PFSK-1 (cell line): ENCODE results near the gene POR.

Experiments
- FOXP2 ChIP-seq: optimal IDR thresholded peaks from 2 replicates; pipeline ENCODE3; 2011; ENCODE audit warnings: borderline replicate concordance, control low read depth, inconsistent platforms; ENCODE audit not compliant: insufficient read depth; ENCODE audit errors: extremely low read length, extremely low read depth
- POLR2AphosphoS5 ChIP-seq: IDR thresholded peaks from 2 replicates; pipeline ENCODE4 v1.6.1; 2012; ENCODE audit warnings: low read depth, mild to moderate bottlenecking, control low read depth, low read length, moderate library complexity
- SIN3A ChIP-seq: IDR thresholded peaks from 2 replicates; pipeline ENCODE4 v1.6.1; 2012; ENCODE audit warnings: mild to moderate bottlenecking, low read length, moderate library complexity, borderline replicate concordance; ENCODE audit not compliant: insufficient read depth
- TAF1 ChIP-seq: IDR thresholded peaks from 2 replicates; pipeline ENCODE4 v1.6.1; 2012; ENCODE audit warnings: low read length, control low read depth, borderline replicate concordance; ENCODE audit not compliant: insufficient read depth
- TF ChIP-seq, protein P1 (sequence below), 2 experiments: IDR thresholded peaks; 2 replicates each; pipeline versions ENCODE4 v1.6.1 to v1.8.0; 2011 to 2012; ENCODE audit warnings: low read depth in 2 of 2, low read length in 2 of 2, control low read depth in 1 of 2, inconsistent platforms in 1 of 2, mild to moderate bottlenecking in 1 of 2, moderate library complexity in 1 of 2; ENCODE audit not compliant: insufficient read depth in 1 of 2

Gene POR

DNA sequence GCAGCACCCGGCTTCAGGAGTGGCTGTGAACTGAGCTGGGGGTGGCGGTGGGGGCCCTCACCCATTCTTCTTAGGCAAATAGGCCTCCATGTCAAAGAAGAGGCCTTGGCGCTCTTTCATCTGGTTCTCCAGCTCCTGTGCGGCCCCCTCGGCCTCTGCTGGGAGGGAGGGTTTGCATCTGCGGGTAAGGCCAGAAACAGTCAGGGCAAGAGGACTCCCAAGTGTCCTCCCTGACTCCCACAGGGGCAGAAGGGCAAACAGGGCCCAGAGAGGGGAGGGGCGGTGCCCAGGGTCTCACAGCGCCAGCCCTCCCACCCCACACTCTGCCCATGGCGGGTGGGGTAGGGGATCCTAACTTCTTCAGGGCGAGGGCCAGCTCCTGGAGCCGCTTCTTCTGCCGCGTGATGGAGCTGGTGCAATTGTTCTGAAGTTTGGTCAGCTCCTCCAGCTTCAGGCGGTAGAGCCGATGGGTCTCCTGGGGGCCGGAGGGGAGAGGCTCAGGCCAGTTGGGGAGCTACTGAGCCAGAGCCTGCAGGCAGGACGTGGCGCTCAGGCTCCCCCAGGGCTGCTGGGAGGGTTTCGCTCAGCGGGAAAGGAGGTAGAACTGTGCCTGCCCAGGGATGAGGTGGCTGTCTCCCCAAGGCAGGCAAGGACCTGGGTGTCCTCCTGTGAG is 77.3 kb downstream of the POR start:
- no peak for TF ChIP-seq TAF1
- TF ChIP-seq, protein P1, sequence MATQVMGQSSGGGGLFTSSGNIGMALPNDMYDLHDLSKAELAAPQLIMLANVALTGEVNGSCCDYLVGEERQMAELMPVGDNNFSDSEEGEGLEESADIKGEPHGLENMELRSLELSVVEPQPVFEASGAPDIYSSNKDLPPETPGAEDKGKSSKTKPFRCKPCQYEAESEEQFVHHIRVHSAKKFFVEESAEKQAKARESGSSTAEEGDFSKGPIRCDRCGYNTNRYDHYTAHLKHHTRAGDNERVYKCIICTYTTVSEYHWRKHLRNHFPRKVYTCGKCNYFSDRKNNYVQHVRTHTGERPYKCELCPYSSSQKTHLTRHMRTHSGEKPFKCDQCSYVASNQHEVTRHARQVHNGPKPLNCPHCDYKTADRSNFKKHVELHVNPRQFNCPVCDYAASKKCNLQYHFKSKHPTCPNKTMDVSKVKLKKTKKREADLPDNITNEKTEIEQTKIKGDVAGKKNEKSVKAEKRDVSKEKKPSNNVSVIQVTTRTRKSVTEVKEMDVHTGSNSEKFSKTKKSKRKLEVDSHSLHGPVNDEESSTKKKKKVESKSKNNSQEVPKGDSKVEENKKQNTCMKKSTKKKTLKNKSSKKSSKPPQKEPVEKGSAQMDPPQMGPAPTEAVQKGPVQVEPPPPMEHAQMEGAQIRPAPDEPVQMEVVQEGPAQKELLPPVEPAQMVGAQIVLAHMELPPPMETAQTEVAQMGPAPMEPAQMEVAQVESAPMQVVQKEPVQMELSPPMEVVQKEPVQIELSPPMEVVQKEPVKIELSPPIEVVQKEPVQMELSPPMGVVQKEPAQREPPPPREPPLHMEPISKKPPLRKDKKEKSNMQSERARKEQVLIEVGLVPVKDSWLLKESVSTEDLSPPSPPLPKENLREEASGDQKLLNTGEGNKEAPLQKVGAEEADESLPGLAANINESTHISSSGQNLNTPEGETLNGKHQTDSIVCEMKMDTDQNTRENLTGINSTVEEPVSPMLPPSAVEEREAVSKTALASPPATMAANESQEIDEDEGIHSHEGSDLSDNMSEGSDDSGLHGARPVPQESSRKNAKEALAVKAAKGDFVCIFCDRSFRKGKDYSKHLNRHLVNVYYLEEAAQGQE (IDR thresholded peaks at IDR 0.05; ENCODE audit: insufficient read depth in 1 of 2, low read depth in 2 of 2, low read length in 2 of 2), result no peak
- no peak for TF ChIP-seq FOXP2
- TF ChIP-seq POLR2AphosphoS5, result no peak
- TF ChIP-seq SIN3A, result no peak

DNA sequence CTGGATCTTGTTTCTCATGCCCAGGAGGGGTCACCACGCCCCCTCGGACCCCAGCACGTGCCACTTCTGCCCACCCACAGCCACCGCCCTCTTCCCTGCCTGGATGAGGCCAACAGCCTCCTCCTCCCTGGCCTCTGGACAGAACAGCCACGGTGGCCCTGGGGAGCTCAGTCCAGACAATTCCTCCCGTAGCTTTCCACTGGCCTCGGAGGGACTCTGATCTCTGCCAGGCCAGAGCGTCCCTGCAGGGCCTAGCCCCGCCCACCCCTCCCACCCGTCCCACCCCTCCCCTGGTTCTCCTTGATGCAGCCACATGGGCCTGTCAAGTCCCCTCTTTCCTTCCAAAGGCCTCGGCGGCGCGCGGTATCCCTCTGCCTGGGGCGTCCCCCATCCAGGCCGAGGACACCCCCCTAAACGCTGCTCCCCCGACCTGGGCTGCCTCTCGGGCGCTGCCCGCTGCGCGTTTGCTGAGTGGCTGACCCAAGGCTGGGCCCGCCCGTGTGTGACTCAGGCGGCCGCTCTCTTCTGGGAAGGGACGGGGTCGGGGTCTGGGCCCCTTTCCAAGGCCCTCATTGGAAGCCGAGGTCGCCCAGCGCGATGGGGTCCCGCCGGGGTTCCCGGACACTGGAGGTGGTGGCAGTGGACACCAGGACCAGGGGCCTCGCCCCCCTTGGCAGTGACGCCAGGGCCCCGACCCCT is 78.9 kb downstream of the POR start:
- 0 out of 2 replicates have a peak, but pooled peaks have one; percentile 17 for TF ChIP-seq SIN3A
- no peak for TF ChIP-seq FOXP2

DNA sequence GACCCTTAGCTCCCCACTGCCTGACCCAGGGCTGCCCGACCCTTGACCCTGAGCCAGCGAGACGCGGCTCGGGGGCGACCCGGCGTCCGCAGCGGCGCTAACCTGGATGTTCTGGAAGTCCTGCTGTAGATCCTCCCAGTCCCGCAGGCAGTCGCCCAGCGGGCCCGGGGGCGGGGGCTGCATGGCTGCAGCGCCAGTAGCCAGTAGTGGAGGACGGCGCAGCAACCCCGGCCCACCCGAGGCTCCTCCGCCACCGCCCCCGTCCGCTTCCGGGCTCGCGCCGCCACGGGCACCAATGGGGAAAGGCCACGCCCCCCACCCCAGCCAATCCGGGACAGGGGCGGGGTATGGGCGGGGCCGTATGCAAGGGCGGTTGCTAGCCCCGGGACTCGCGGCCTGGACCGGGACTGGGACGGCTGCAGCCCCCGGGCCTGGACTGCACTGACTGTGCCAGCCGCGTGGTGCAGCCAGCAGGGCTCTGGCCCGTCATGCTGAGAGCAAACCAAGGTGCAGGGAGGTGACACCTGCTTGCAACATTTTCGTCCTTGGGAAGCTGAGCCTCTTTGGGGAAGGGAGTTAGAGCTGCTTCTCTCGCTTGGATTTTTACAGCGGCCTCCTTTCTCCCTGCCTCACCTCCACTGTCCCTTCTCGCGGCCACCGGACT is 79.6 kb downstream of the POR start, which contains the start of gene TMEM120A:
Gene TMEM120A (minus strand): TSS at position 208 of the 664 bp plus-strand sequence. CDS start 25 bp downstream, at position 183.
- TF ChIP-seq FOXP2 (no peak), POLR2AphosphoS5 (peak; percentile 89), SIN3A (0 out of 2 replicates have a peak, but pooled peaks have one; percentile 6), TAF1 (0 out of 2 replicates have a peak, but pooled peaks have one; percentile 50)
- TF ChIP-seq, protein P1 (IDR thresholded peaks at IDR 0.05; ENCODE audit: insufficient read depth in 1 of 2, low read depth in 2 of 2, low read length in 2 of 2), result 0 out of 4 replicates have a peak, but pooled peaks of 1 of the 2 experiments have one; percentile 45

DNA sequence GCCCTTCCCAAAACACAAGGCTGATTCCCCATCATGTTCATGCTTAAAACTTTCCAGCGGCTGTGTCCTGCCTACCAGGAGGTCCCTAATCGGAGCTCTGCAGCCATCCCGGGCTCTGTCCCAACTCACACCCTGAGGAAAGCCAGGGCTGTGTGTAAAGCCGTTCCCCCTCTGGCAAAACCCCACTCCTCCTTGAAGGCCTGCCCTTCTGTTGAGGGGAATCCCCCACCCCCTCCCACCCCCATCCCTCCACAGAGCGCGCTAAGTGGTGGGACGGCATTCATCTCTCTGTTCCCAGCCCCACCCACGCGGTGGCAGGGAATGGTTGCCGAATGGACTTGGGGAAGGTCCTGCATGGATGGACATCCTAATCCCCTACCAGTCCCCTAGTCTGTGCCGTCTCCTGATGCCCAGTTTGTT is 80.1 kb downstream of the POR start:
- TF ChIP-seq POLR2AphosphoS5, result no peak
- no peak for TF ChIP-seq FOXP2
- TF ChIP-seq TAF1, result no peak
- TF ChIP-seq SIN3A, result no peak
- TF ChIP-seq, protein P1 (IDR thresholded peaks at IDR 0.05; ENCODE audit: insufficient read depth in 1 of 2, low read depth in 2 of 2, low read length in 2 of 2), result no peak

DNA sequence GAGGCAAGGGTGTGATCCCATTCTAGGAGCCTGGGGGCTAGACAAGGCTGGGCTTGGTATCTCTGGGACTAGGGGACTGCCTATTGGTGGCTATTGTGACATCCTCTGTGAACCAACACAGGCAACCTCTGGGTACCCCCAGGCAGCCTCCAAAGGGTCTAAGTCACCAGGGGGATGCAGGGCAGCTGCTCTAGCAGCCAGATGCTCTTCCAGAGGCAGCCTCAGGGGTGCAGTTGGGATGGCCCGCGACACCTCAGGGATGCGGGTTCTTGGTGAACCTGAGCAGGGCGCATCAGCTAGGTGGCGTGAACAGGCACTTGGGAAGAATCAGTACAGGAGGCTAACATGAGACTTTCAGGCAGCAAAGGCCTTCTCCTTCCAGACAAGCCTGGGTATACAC is 81.0 kb downstream of the POR start:
- no peak for TF ChIP-seq TAF1
- TF ChIP-seq, protein P1 (IDR thresholded peaks at IDR 0.05; ENCODE audit: insufficient read depth in 1 of 2, low read depth in 2 of 2, low read length in 2 of 2), result no peak
- no peak for TF ChIP-seq SIN3A
- no peak for TF ChIP-seq POLR2AphosphoS5
- no peak for TF ChIP-seq FOXP2
